Hematopoietic multipotent progenitor cell treated with erythropoietin and hydrocortisone succinate and interleukin-3 and kit ligand, for 8 days (in vitro differentiated cells): Measurements from ENCODE around the gene ZNF672.
"Not testable (repeated sequence)": the region's sequence is repeated elsewhere in the genome, so short reads cannot be mapped to it uniquely, and the experiment has no call there.

Experiments
- DNase-seq: peaks from one replicate; pipeline ENCODE4 v3.0.0-alpha.2; 2015

ZNF672 gene

DNA sequence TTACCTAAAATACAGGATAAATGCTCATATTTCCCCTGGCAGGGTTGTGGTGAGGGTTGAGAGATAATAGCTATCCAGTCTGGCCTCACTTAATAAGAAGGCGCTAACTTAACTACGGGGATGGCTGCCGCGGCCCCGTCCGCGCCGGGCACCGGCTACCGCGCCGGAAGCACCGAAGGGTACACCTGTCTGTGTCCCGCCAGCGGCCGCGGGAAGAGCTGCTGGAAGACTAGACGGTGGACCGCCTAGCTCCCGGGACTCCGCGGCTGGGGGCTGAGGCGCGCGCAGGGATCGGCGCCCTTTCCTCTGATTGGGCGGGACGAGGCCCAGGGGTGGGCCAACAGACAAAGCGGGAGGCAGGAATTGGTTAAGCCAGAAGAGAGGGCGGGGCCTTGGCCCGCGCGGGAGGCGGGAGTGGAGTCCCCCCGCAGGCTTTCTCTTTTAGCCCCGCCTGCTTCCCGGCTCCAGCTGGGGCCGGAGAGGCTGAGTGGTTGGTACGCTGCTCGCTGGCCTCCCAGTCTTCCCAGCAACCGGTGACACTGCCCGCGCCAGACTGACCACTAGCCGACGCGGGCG lies at the start of gene ZNF672:
ZNF672 (plus strand) TSS at position 444 of the 576 bp plus-strand sequence. CDS start 9,051 bp downstream, outside the sequence.
- peak; percentile 99 for DNase-seq

GRCh38 chr1:248788327-248788726 lies 49.7 kb upstream of the ZNF672 start:
- DNase-seq = no peak

GRCh38 chr1:248789337-248789736 lies 48.7 kb upstream of the ZNF672 start:
- not testable (repeated sequence) for DNase-seq

GRCh38 chr1:248790456-248790855 lies 47.6 kb upstream of the ZNF672 start:
- no peak for DNase-seq

- no peak for DNase-seq
These were observed 47.0 kb upstream of the ZNF672 start for GRCh38 chr1:248791010-248791409.

DNA sequence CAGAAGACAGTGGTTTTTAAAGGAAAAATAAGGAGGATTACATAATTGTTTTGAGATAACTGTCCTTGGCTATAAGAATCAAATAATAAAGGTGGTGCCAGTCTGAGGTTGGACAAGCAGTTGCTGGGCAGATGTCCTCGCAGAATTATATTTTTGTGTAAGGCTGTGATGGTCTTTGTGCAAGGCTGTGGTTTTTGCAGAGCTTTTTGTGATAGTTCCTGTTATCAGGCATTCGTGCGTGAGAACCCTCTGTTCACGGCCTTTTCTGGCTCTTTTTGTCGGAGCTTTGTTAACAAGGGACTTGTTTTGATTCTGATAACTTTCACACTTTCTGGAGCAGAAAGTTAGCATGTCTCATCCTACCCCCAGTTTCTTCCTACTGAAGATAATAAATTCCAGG lies 45.7 kb upstream of the ZNF672 start:
- no peak for DNase-seq

- DNase-seq = no peak
These were observed 44.4 kb upstream of the ZNF672 start for GRCh38 chr1:248793592-248793991.

GRCh38 chr1:248794663-248795062 lies 43.4 kb upstream of the ZNF672 start:
- not testable (repeated sequence) for DNase-seq

DNA sequence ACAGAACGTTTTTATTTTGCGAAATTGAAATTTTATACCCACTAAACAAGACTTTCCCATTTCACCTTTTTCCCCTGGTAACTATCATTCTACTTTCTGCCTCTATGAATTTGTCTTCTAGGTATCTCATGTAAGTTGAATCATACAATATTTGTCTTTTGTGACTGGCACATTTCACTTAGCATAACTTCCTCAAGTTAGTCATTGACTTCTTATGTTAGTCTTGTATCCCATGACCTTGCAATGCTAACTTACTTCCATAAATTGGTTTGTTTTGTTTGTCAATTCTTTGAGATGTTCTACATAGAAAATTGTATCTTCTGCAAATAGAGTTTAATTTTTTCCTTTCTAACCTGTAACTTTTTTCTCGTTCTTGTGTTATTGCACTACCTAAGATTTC lies 39.2 kb upstream of the ZNF672 start:
- no peak for DNase-seq

GRCh38 chr1:248800459-248800858 lies 37.6 kb upstream of the ZNF672 start:
- DNase-seq = no peak

DNA sequence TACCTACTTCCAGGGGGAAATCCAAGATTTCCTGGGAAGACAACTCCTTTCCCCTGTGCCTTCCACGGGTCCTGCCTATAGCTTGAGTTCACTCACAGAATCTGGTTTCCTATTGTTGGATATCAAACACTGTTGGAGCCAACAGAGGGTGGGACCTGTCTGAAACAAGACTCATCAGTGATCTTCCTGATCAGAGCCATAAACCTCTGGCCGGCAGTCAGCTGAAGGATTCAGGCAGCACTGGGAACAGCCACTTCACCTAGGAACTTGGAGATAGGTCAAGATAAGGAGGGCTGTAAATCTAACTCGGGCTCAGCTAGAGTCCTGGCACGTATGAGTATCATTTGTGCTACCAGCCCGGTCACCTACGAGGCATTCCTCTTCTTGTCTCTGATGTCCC lies 35.6 kb upstream of the ZNF672 start:
- no peak for DNase-seq

DNA sequence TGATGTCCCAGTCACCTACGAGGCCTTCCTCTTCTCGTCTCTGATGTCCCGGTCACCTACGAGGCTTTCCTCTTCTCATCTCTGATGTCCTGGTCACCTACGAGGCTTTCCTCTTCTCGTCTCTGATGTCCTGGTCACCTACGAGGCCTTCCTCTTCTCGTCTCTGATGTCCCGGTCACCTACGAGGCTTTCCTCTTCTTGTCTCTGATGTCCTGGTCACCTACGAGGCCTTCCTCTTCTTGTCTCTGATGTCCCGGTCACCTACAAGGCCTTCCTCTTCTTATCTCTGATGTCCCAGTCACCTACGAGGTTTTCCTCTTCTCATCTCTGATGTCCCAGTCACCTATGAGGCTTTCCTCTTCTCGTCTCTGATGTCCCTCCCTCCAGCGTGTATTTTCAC lies 34.5 kb upstream of the ZNF672 start:
- DNase-seq = not testable (repeated sequence)

DNA sequence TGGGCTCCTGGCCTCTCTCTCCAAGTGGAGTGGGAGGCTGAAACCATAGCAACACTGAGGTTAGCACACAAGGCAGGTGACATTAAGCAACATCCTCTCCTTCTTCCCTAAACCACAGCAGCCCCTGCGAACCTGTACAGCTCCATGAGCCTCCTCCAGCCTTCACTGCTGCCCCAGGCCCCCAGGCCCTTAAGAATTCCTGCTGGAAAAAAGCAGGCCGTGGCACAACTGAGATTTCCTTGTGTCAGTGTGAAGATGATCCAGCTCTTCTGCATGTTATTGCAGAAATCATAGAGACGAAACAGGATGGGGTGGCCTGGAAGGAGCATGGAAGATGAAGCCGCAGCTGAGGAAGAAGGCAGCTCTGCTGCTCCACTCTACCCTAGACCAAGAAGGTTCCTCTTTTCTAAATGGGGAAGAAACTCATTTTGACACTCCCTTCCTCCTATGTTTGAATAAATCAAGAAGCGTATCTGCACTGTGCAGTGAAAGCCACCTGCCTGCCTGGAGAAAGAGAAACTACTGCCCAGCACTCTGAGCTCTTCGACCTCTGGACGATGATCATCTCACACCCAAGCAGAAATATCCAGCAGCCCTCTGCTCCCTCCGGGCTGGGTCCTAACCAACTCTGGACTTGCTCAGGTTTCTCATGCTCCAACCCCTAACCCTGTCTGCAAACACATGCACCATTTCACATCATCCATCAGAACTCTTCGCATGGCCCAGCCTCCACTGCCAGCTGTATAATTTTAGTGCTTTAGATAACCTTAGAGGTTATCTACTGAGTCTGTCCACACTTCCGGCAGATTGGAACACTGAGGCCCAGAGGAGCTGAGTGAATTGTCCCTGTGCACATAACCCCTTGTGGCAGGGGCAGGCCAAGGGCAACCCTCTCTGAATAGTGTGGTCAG lies 33.0 kb upstream of the ZNF672 start:
- DNase-seq = peak; percentile 51

- peak; percentile 44 for DNase-seq
These were observed 32.1 kb upstream of the ZNF672 start for GRCh38 chr1:248805876-248806275.

- DNase-seq = peak; percentile 62
These were observed 30.8 kb upstream of the ZNF672 start for GRCh38 chr1:248807067-248807737.

DNA sequence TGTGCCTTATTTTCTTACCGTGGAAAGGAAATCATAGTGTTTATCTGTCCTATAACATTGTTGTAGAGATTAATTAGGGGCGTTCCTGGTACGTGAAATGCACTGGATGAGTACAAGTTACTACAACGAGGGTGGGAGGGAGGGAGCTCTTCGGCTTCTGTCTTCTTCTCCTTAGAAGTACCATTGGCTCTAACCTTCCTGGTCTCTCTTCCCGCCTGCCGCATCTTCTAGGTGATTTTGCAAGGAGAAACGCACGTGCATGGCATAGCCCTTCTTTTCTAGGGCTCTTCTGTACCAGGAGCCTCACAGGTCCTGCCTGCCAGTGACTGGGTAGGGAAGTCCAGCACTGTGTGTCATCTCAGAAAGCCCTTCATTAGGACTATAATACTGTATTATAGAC lies 29.1 kb upstream of the ZNF672 start:
- DNase-seq = no peak

DNA sequence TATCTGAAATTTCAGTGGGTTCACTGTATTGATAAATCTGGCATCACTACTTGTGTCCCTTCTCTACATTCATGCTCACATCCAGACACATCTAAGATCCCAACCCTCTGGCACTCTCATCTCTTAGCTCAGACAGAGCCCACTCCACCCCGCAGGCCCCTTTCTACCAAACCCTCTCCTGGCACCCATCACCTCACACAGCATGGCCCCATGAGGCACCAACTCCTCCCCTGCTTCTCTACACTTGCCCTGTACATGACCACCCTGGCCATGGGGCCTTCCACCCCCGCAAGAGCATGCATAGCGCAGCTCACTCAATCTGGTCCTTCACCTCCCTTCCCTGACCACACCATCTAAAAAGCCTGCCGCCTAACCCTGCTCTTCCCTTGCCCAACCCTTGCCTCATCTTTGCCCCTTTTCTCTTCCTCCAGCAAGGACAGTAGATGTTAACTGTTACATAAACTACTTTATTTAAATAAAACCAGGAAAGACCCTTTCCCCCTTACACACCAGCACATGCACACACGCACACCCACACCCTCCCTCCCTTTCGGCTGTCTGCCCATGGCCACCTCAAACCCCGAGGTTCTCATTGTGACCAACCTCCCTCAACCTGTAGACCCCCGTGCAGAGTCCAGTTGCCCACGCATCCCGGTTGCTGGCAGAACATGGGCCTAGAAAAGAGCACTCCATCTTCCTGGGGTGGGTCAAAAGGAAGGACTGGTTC lies 27.9 kb upstream of the ZNF672 start:
- DNase-seq = no peak

- DNase-seq = no peak
These were observed 27.1 kb upstream of the ZNF672 start for GRCh38 chr1:248810727-248811513.

DNA sequence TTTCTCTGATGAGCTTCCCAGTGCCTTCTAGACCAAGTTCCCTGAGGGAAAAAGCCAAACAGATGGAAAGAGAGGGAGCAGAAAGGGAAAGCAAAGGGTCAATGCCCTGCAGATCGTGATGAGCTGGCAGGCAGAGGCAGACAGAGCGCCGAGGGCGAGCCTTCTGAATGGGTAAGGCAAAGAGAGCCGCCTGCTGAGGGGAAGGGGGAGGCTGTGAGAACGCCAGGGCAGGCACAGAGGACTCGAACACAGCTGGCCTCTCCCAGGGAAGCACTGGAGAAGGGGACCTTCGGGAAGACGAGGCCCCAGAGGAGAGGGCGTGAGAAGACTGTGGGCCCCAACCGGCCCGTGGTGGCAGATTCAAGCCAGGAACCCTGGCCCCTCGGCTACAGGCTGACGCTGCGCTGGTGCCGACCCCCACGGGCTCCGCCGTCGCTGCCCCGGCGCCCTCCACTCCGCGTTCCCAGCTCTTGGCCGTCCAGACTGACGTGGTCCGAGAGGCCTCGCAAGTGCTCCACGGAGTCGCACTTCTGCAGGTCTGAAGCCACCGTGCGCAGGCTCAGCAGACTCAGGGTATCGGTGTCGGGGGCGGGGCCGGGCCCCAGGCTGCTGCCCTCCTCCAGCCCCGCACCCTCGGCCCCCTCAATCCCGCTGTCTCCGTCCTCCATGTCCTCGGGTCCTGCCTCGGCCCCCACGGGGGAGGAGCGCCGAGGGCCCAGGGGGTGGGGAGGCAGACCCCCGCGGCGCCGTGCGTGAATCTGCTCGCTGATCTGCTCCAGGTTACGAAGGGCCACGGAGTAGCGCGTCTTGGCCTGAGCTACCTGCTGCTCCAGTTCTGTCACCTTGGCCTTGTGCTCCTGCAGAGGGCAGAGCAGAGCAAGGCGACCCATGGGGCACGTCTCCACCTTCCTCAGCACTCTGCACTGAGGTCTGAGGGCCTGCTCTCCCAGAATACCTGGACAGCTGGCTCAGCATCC lies 26.2 kb upstream of the ZNF672 start:
- no peak for DNase-seq

DNA sequence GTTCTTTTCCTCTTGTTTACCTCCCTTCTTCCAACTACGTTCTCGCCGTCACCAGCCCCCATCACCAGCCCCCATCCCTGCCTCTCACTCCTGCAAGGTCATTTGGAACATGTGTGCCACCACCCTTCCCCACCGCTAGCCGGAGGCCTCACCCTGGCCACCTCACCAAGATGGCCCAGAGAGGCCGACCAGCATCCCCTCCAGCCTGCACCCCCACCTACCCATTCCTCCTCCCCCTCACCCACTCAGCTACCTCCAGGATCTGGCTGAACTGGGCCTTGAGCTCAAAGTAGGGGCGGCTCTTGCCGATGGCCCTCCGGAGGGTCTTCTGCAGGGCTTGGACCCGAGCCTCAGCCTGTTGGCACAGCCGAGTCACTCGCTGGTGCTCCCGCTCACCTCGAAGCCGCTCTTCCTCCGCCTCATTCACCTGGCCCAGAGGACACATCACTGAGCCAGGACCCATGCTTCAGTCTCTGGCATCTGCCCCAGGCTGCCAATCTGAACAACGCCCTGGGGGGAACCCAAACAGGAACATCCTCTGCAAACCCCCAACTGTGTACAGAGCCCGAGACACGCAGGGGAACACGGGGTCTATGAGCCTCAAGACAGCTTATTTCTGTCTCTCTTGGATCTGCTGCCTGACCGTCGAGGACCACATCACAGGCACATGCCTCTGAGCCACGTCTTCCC lies 25.1 kb upstream of the ZNF672 start:
- DNase-seq = no peak
